ENCODE data around the gene CHAF1B.

GRCh38 chr21:36430841-36431240 lies 45.6 kb downstream of the CHAF1B start:
- TF ChIP-seq CTCF (IDR thresholded peaks at IDR 0.05; ENCODE audit: insufficient read depth, low read length): no peak
- no peak for TF ChIP-seq POLR2AphosphoS5 (IDR thresholded peaks at IDR 0.05; ENCODE audit: low read depth)
- TF ChIP-seq REST (IDR thresholded peaks at IDR 0.05; ENCODE audit: insufficient replicate concordance, low read depth): no peak
- no peak for TF ChIP-seq GABPA (IDR thresholded peaks at IDR 0.05; ENCODE audit: low read depth)

All from HL-60 (cell line).